HUES64 (cell line): ENCODE measurements around the gene VASH2.

Experiments used
- H3K27ac ChIP-seq: 2 replicates; pipeline ENCODE4 v1.7.0; 2013; ENCODE audit warnings: low read depth, low read length, inconsistent platforms
- H3K27me3 ChIP-seq: 2 replicates; pipeline ENCODE4 v1.6.1; 2013; ENCODE audit warnings: mild to moderate bottlenecking, low read length; ENCODE audit not compliant: insufficient read depth
- H3K36me3 ChIP-seq: 2 replicates; pipeline ENCODE4 v1.6.1; 2013; ENCODE audit warnings: mild to moderate bottlenecking, low read length; ENCODE audit not compliant: insufficient read depth
- H3K4me1 ChIP-seq: 2 replicates; pipeline ENCODE4 v1.6.1; 2013; ENCODE audit warnings: mild to moderate bottlenecking, low read length, moderate library complexity; ENCODE audit not compliant: insufficient read depth
- H3K4me3 ChIP-seq: 2 replicates; pipeline ENCODE4 v1.5.1; 2013; ENCODE audit warnings: mild to moderate bottlenecking, low read length, moderate library complexity
- H3K9ac ChIP-seq: 2 replicates; pipeline ENCODE4 v1.6.1; 2013; ENCODE audit warnings: mild to moderate bottlenecking, low read depth, low read length
- H3K9me3 ChIP-seq: 2 replicates; pipeline ENCODE4 v1.6.1; 2013; ENCODE audit warnings: low read depth, low read length; ENCODE audit not compliant: insufficient read depth
- WGBS: fragments of 150-250, 120-280 bp; methylation state at CpG from one replicate; pipeline ENCODE4 v1.1.7; 2013; ENCODE audit warnings: missing lambda C conversion rate; 5-methylcytosine and 5-hydroxymethylcytosine counted together

Gene VASH2

DNA sequence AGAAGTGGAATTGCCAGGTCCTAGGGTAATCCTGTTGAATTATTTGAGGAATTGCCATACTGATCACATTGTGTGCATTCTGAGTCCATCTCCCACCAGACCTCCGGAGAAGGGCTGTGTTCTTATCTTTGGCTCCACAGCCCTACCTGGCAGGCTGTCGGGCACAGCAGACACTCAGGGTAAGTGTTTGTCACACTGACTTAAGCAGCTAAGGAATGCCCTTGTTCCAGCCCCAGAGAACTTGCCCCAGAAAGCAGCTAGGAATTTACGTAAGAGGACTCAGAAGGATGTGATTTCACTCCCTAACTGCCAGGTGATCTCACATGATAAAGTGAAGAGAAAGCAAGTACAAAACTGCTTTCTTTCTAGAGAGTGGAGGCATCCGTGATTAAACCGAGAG lies 21.0 kb downstream of the VASH2 start:
- Histone ChIP-seq H3K27me3 (no peaks in the 10 kb centered on the region), H3K27ac (no peak overlapping the region; the same call in 1 of the 2 replicates), H3K4me3 (no peak overlapping the region), H3K36me3 (peaks cover 96% of the 10 kb centered on the region), H3K9me3 (no peaks in the 10 kb centered on the region), H3K4me1 (peaks cover 19% of the 10 kb centered on the region), H3K9ac (no peak overlapping the region)
- 96% methylated on average over 5 of the region's 5 CpGs for WGBS

DNA sequence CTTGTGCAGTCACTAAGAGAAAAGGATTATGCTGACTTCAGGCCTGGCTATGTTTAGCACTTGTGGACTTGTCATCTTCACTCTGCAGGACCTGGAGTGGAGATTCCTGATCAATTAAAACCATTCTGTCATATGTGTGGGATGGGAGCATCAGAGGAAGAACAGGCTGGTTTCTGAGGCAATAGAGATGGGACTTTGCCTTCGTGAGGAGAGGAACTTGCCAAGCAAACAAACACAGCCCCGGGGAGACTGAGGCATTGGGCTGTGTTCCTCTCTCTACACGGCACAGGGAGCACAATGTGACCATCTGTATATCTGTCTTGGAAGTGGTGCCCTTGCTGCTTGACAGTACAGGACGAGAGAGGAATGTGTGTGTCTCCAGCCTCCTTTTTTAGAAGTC lies 23.1 kb downstream of the VASH2 start:
- 95% methylated on average over 4 of the region's 4 CpGs for WGBS
- H3K9ac ChIP-seq: no peak overlapping the region
- H3K4me3 ChIP-seq: no peak overlapping the region
- no peak overlapping the region for H3K27ac ChIP-seq
- peaks cover 4% of the 10 kb centered on the region; the same call in 1 of the 2 replicates for H3K4me1 ChIP-seq
- no peaks in the 10 kb centered on the region for H3K9me3 ChIP-seq
- no peaks in the 10 kb centered on the region for H3K27me3 ChIP-seq
- H3K36me3 ChIP-seq: peaks cover 96% of the 10 kb centered on the region

- 94% methylated on average over 8 of the region's 8 CpGs for WGBS
- no peaks in the 10 kb centered on the region for H3K9me3 ChIP-seq
- H3K4me1 ChIP-seq: peaks cover 4% of the 10 kb centered on the region; the same call in 1 of the 2 replicates
- no peak overlapping the region for H3K4me3 ChIP-seq
- H3K36me3 ChIP-seq: peaks cover 96% of the 10 kb centered on the region
- H3K27ac ChIP-seq: no peak overlapping the region
- H3K9ac ChIP-seq: no peak overlapping the region
- H3K27me3 ChIP-seq: no peaks in the 10 kb centered on the region
These were observed 23.6 kb downstream of the VASH2 start for GRCh38 chr1:212973899-212974298.

- WGBS: 96% methylated on average over 6 of the region's 6 CpGs
- H3K9ac ChIP-seq: no peak overlapping the region
- peaks cover 10% of the 10 kb centered on the region; the same call in 1 of the 2 replicates for H3K4me1 ChIP-seq
- no peaks in the 10 kb centered on the region for H3K9me3 ChIP-seq
- no peak overlapping the region for H3K4me3 ChIP-seq
- no peak overlapping the region for H3K27ac ChIP-seq
- no peaks in the 10 kb centered on the region for H3K27me3 ChIP-seq
- H3K36me3 ChIP-seq: peaks cover 99% of the 10 kb centered on the region
These were observed 24.4 kb downstream of the VASH2 start for GRCh38 chr1:212974711-212975110.

DNA sequence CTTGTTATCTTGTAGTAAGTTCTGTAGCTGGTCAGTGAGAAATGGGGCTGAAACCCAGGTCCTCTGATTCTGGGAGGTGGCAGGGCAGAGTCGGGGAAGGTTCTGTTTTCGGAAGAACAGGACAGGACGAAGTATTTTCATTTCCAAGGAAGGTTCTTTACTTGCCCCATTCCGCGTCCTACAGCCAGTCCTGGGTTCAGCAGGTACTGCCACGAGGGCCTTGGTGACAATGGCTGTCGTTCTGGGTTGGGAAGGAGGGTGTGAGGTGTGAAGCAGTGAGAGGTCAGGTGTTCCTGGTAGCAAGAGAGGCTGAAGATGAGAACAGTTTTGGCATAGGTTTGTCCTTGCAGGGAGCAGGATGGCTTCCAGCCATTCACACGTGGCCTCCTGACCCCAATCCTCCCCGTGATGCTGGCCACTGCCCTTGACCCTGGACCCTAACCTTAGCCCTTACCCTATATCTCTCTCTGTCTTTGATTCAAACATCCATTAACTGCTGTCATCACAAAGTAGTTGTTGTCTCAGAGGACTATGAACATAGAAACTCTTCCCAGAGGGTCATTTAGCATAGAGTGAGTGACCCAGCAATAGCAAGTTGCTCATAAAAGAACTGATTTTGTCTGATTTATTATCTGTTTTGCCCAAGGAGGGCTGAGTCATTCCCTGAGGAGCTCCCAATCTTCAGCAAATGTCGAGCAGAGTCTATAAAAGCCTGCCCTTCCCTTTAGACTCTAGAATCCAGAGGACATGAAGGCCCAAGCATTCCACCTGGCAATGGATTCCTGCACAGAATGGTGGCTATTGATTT lies 25.0 kb downstream of the VASH2 start:
- Histone ChIP-seq H3K4me1 (peaks cover 7% of the 10 kb centered on the region; the same call in 1 of the 2 replicates), H3K4me3 (no peak overlapping the region), H3K36me3 (peaks cover 99% of the 10 kb centered on the region), H3K9me3 (no peaks in the 10 kb centered on the region), H3K27ac (no peak overlapping the region), H3K9ac (no peak overlapping the region), H3K27me3 (no peaks in the 10 kb centered on the region)
- WGBS: 95% methylated on average over 10 of the region's 10 CpGs

- Histone ChIP-seq H3K36me3 (peaks cover 100% of the 10 kb centered on the region), H3K4me1 (peaks cover 20% of the 10 kb centered on the region), H3K27me3 (no peaks in the 10 kb centered on the region), H3K9ac (no peak overlapping the region), H3K27ac (no peak overlapping the region), H3K9me3 (no peaks in the 10 kb centered on the region), H3K4me3 (no peak overlapping the region)
- 91% methylated on average over 9 of the region's 9 CpGs for WGBS
These were observed 26.2 kb downstream of the VASH2 start for GRCh38 chr1:212976586-212976985.

DNA sequence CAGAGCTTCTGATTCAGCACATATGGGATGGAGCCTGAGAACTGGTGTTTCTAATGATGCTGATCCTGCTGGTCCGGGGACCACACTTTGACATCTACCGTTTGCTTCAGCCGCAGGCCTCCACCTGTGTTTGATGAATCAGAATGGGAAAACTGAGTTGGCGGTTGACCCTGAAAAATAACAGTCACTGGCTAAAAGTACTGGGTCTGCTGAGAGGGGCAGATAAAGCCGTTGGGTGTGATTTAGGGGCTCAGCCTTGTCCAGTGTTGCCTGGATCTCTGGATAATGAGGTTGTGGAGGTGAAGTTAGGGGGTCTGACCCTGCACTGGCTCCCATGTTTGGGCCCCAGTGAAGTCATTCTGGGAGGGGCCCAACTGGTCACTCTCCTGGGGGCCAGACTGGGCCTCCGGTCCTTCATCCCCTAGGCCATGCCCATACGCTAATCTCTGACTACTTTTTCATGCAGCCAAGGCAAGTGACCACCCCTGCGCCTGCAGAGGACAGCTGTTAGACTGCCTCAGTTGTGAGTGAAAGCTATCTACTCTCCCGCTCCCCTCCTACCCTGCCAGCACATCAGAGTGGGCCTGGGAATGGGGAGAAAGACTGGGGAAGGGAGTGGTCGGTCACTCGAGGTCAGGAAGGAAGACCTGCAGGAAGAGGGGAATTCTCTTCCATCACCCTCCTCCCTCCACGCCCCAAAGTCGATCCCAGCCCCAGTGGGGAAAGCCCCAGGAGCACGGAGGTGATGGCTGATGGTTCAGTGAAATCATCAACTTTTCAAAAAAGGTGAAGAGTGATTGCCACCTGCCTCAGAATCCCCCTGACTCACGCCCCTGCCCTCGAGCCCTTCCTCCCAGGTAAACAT lies 27.7 kb downstream of the VASH2 start:
- no peaks in the 10 kb centered on the region for H3K9me3 ChIP-seq
- H3K27ac ChIP-seq: peak overlapping the region; percentile 34; the same call in 1 of the 2 replicates
- peaks cover 100% of the 10 kb centered on the region for H3K36me3 ChIP-seq
- H3K9ac ChIP-seq: no peak overlapping the region
- WGBS: 88% methylated on average over 13 of the region's 16 CpGs
- H3K4me3 ChIP-seq: no peak overlapping the region
- peaks cover 27% of the 10 kb centered on the region for H3K4me1 ChIP-seq
- H3K27me3 ChIP-seq: no peaks in the 10 kb centered on the region

DNA sequence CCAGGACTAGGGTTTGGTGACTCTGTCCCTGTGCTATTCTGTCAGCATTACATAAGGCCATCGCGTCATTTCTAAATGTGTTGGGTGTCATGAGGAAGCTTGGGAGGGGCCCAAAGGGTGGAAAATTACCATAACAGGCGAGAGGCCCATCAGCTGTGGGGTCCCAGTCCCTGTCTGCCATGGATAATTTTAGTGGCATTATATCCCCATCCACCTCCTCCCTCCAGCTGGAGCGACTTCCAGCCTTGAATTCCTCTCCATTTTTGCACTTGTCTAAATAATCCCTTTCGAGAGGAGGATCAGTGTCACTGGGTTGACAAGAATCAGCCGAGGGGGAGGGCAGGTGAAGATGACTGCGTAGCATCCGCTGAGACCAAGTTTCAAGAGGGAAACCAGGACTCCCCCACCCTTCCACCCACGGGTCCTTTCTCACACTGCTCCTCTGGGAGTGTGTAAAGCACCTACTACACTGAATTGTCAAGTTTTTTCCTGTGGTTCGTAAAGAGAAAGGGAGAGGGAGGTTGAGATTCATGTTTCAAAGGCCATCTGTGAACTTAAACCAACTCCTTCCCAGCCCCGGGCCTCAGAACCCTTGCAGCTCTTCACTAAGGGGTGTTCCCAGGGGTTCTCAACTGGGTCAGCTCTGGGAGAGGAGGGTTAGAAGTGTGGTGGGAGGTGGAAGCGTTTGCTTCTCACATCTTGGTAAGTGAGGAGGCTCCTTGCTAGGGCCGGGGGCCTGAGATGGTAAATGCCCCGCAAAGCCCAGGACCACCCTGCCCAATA lies 29.2 kb downstream of the VASH2 start:
- Histone ChIP-seq H3K9ac (peak overlapping the region; percentile 31), H3K9me3 (no peaks in the 10 kb centered on the region), H3K27ac (peak overlapping the region; percentile 34; the same call in 1 of the 2 replicates), H3K27me3 (no peaks in the 10 kb centered on the region), H3K4me3 (no peak overlapping the region), H3K4me1 (peaks cover 27% of the 10 kb centered on the region), H3K36me3 (peaks cover 100% of the 10 kb centered on the region)
- WGBS: 91% methylated on average over 14 of the region's 14 CpGs

DNA sequence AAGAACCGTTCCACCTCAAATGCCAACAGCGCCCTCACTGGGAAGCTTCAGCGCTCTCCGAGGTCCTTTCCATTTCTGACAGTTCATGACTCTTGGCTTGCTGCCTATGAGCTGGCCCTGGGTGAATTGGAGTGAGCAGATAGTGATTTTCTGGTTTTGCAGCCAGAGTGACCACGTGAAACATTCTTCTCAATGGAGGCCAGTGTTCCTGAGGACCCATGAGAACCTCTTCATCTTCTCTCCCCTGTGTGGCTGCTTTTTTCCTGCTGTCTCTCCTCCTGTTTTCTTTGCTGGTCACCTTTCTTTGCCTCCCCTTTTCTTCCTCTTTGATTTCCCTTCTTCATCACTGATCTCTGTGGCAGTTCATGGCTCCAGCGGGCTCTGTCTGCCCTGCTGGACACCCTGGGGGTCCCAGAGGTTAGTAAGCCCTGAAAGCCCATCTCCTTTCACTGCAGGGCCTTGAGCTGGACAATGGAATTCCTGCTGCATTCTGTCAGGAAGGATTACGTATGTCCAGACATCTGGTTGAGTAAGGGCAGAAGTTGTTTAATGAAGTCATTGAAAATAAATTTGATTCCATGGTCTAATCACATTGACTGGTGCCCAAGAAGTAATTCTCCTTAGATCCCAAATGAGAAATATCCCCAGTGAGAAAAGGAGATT lies 29.9 kb downstream of the VASH2 start:
- Histone ChIP-seq H3K4me3 (no peak overlapping the region), H3K36me3 (peaks cover 100% of the 10 kb centered on the region), H3K4me1 (peaks cover 27% of the 10 kb centered on the region), H3K27me3 (no peaks in the 10 kb centered on the region), H3K9ac (no peak overlapping the region), H3K27ac (peak overlapping the region; percentile 34; the same call in 1 of the 2 replicates), H3K9me3 (no peaks in the 10 kb centered on the region)
- WGBS: 85% methylated on average over 7 of the region's 7 CpGs

DNA sequence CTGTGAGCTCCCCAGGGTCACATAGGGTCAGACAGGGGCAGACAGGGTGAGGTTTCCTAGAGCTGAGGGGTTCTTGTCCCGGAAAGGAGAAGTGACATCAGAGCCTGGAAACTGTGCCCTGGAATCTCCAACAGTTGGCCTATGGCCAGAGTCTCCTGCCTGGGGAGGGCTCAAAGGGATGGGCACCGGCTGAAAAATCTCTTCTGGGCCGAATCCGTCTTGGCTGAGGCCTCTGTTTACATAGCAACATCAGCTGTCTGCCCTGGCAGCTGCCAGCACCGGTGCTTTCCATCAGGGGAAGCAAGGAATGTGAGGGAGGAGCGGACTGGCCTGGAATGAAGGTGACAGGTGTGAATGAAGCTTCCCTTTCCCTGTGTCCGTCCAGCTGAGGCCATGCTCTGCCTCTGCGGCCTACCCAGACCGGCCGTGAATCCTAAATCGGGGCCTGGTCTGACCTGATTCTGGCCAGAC lies 30.7 kb downstream of the VASH2 start:
- 88% methylated on average over 11 of the region's 11 CpGs for WGBS
- Histone ChIP-seq H3K27me3 (no peaks in the 10 kb centered on the region), H3K27ac (peak overlapping the region; percentile 34; the same call in 1 of the 2 replicates), H3K4me1 (peaks cover 27% of the 10 kb centered on the region), H3K9ac (peak overlapping the region; percentile 8; the same call in 1 of the 2 replicates), H3K36me3 (peaks cover 100% of the 10 kb centered on the region), H3K9me3 (no peaks in the 10 kb centered on the region), H3K4me3 (no peak overlapping the region)
